Osteoblast (primary cell): ENCODE measurements around the gene CDC42BPA. TPM values are rescaled to one million over a fixed set of nuclear protein-coding genes. Genes with fewer than 3 reads are reported as not detected.

Experiments
- DNase-seq: peaks from one replicate; pipeline ENCODE4 v3.0.0; 2011; ENCODE audit warnings: low spot score, mixed read lengths; ENCODE audit not compliant: insufficient read length; ENCODE audit errors: missing footprints
- H2AFZ ChIP-seq: 2 replicates; pipeline ENCODE4 v1.6.0; 2011; ENCODE audit warnings: mild to moderate bottlenecking, low read length
- H3K27ac ChIP-seq: 2 replicates; pipeline ENCODE4 v1.5.1; 2011; ENCODE audit warnings: mild to moderate bottlenecking, low read depth, low read length, moderate library complexity
- H3K27me3 ChIP-seq: 2 replicates; pipeline ENCODE4 v1.6.0; 2012; ENCODE audit warnings: mild to moderate bottlenecking, control low read depth, inconsistent platforms, low read length, moderate library complexity; ENCODE audit not compliant: insufficient read depth
- H3K36me3 ChIP-seq: 2 replicates; pipeline ENCODE4 v1.5.1; 2011; ENCODE audit warnings: mild to moderate bottlenecking, low read length, control low read depth, moderate library complexity; ENCODE audit not compliant: insufficient read depth
- H3K4me1 ChIP-seq: 2 replicates; pipeline ENCODE4 v1.5.1; 2011; ENCODE audit warnings: mild to moderate bottlenecking, low read length, control low read depth, moderate library complexity; ENCODE audit not compliant: insufficient read depth
- H3K4me2 ChIP-seq: 2 replicates; pipeline ENCODE4 v1.6.0; 2011; ENCODE audit warnings: mild to moderate bottlenecking, low read length; ENCODE audit not compliant: insufficient read depth
- H3K4me3 ChIP-seq: fragments of 200-600 bp; sonication (generic); 3 replicates; pipeline ENCODE4 v1.5.1; 2012; ENCODE audit warnings: mild to moderate bottlenecking, low read length, inconsistent platforms; ENCODE audit not compliant: insufficient read depth
- H3K79me2 ChIP-seq: 2 replicates; pipeline ENCODE4 v1.6.0; 2012; ENCODE audit warnings: mild to moderate bottlenecking, low read length, control low read depth, inconsistent platforms; ENCODE audit not compliant: insufficient read depth
- H3K9me3 ChIP-seq: 2 replicates; pipeline ENCODE4 v1.5.1; 2011; ENCODE audit warnings: low read depth, low read length, control low read depth
- H4K20me1 ChIP-seq: 2 replicates; pipeline ENCODE4 v1.6.0; 2012; ENCODE audit warnings: mild to moderate bottlenecking, low read length, control low read depth; ENCODE audit not compliant: insufficient read depth
- CTCF ChIP-seq: IDR thresholded peaks from 2 replicates; pipeline ENCODE4 v1.5.1; 2011; ENCODE audit warnings: mild to moderate bottlenecking, low read depth, low read length, moderate library complexity; ENCODE audit errors: extremely low read depth
- total RNA-seq: library from RNA; depleted of rRNA; stranded (reverse); fragments of >200 nt; gene quantifications from 2 replicates; pipeline ENCODE4 v1.2.3, GENCODE V29; 2012

CDC42BPA gene
- total RNA-seq, 1 donor, result 77.8 TPM

GRCh38 chr1:226976276-226976977 is 341.9 kb downstream of the CDC42BPA start:
- Histone ChIP-seq H2AFZ (no peak overlapping the region), H3K79me2 (no peaks in the 10 kb centered on the region), H3K27ac (no peak overlapping the region), H3K4me3 (no peak overlapping the region), H3K4me2 (no peak overlapping the region), H3K36me3 (no peaks in the 10 kb centered on the region), H3K27me3 (no peaks in the 10 kb centered on the region), H3K4me1 (peaks cover 11% of the 10 kb centered on the region), H3K9me3 (peaks cover 3% of the 10 kb centered on the region), H4K20me1 (peaks cover 2% of the 10 kb centered on the region)
- no peak for DNase-seq
- TF ChIP-seq CTCF, result no peak

- Histone ChIP-seq H3K27ac (no peak overlapping the region), H3K36me3 (no peaks in the 10 kb centered on the region), H3K79me2 (no peaks in the 10 kb centered on the region), H3K9me3 (peaks cover 3% of the 10 kb centered on the region), H2AFZ (no peak overlapping the region), H3K27me3 (no peaks in the 10 kb centered on the region), H3K4me1 (peaks cover 11% of the 10 kb centered on the region), H4K20me1 (peaks cover 2% of the 10 kb centered on the region), H3K4me2 (no peak overlapping the region), H3K4me3 (no peak overlapping the region)
- DNase-seq, result peak; percentile 57
- no peak for TF ChIP-seq CTCF
Observed at GRCh38 chr1:226975259-226976250, 342.7 kb downstream of the CDC42BPA start.

GRCh38 chr1:226974544-226975258 is 343.6 kb downstream of the CDC42BPA start:
- H3K4me3 ChIP-seq, result no peak overlapping the region
- H2AFZ ChIP-seq, result peak overlapping the region; percentile 80
- TF ChIP-seq CTCF, result no peak
- H3K79me2 ChIP-seq, result no peaks in the 10 kb centered on the region
- no peaks in the 10 kb centered on the region for H3K36me3 ChIP-seq
- peak overlapping the region; percentile 48 for H3K27ac ChIP-seq
- peak overlapping the region; percentile 28 for H3K4me2 ChIP-seq
- H3K4me1 ChIP-seq, result peaks cover 11% of the 10 kb centered on the region
- DNase-seq, result peak; percentile 81
- peaks cover 3% of the 10 kb centered on the region for H3K9me3 ChIP-seq
- H3K27me3 ChIP-seq, result no peaks in the 10 kb centered on the region
- H4K20me1 ChIP-seq, result peaks cover 2% of the 10 kb centered on the region
